IgD-negative memory B cell (primary cell): Measurements from ENCODE around the gene CIROP. TPM values are rescaled to one million over a fixed set of nuclear protein-coding genes. Genes with fewer than 3 reads are reported as not detected.

Source experiments
- H3K27ac Mint-ChIP-seq, 3 donors: one replicate each; pipeline ENCODE4 v1.8.0; 2020 to 2022; ENCODE audit warnings: mild to moderate bottlenecking in 3 of 3, mixed read lengths in 3 of 3, moderate library complexity in 1 of 3
- H3K27me3 Mint-ChIP-seq: one replicate; pipeline ENCODE4 v1.8.0; 2021; ENCODE audit warnings: mixed read lengths
- H3K36me3 Mint-ChIP-seq: one replicate; pipeline ENCODE4 v1.8.0; 2020; ENCODE audit warnings: mild to moderate bottlenecking, mixed read lengths
- H3K4me1 Mint-ChIP-seq, 3 donors: one replicate each; pipeline ENCODE4 v1.8.0; 2020 to 2022; ENCODE audit warnings: mixed read lengths in 3 of 3, mild to moderate bottlenecking in 1 of 3
- H3K4me3 Mint-ChIP-seq, 4 donors: one replicate each; pipeline ENCODE4 v1.8.0; 2020 to 2022; ENCODE audit warnings: mild to moderate bottlenecking in 4 of 4, mixed read lengths in 4 of 4, moderate library complexity in 3 of 4
- H3K9me3 Mint-ChIP-seq, 3 donors: one replicate each; pipeline ENCODE4 v1.8.0; 2020 to 2021; ENCODE audit warnings: mixed read lengths in 3 of 3, mild to moderate bottlenecking in 1 of 3
- polyA plus RNA-seq: library from polyadenylated mRNA; unstranded; fragments of 300-500 nt; fragmentation: Illumina TruSeq; gene quantifications from one replicate; pipeline ENCODE4 v1.2.3, GENCODE V29; 2021

The CIROP gene
- polyA plus RNA-seq, 1 donor from 2014 or later: not detected

GRCh38 chr14:23124337-23124954 lies 19.7 kb upstream of the CIROP start:
- peaks cover 0 to 2% (median 0%) of the 10 kb centered on the region in 3 donors for H3K9me3 Mint-ChIP-seq
- H3K27me3 Mint-ChIP-seq: no peaks in the 10 kb centered on the region
- peaks cover 2% of the 10 kb centered on the region for H3K36me3 Mint-ChIP-seq
- H3K27ac Mint-ChIP-seq: peak overlapping the region in 1 of 3 donors; percentile 27
- peaks cover 32 to 33% (median 33%) of the 10 kb centered on the region in 3 donors for H3K4me1 Mint-ChIP-seq
- H3K4me3 Mint-ChIP-seq: no peak overlapping the region

- Mint-ChIP-seq H3K27ac (no peak overlapping the region), H3K27me3 (no peaks in the 10 kb centered on the region), H3K36me3 (peaks cover 2% of the 10 kb centered on the region), H3K9me3 (no peaks in the 10 kb centered on the region), H3K4me3 (no peak overlapping the region), H3K4me1 (peaks cover 29 to 37% (median 36%) of the 10 kb centered on the region in 3 donors)
These were observed 18.6 kb upstream of the CIROP start for GRCh38 chr14:23123419-23123818.

GRCh38 chr14:23122086-23122485 lies 17.3 kb upstream of the CIROP start:
- Mint-ChIP-seq H3K27me3 (no peaks in the 10 kb centered on the region), H3K9me3 (no peaks in the 10 kb centered on the region), H3K36me3 (peaks cover 2% of the 10 kb centered on the region), H3K27ac (peak overlapping the region in 2 of 3 donors; percentile 33 to 88), H3K4me3 (peak overlapping the region in 1 of 4 donors; percentile 72), H3K4me1 (peaks cover 29 to 34% (median 29%) of the 10 kb centered on the region in 3 donors)

- Mint-ChIP-seq H3K36me3 (peaks cover 2% of the 10 kb centered on the region), H3K4me3 (peak overlapping the region; percentile 31 to 86 (median 79)), H3K27ac (peak overlapping the region; percentile 77 to 88 (median 82)), H3K27me3 (peaks cover 4% of the 10 kb centered on the region), H3K9me3 (no peaks in the 10 kb centered on the region), H3K4me1 (peaks cover 29 to 34% (median 29%) of the 10 kb centered on the region in 3 donors)
These were observed 16.6 kb upstream of the CIROP start for GRCh38 chr14:23121361-23121771.

- Mint-ChIP-seq H3K4me3 (peak overlapping the region; percentile 31 to 86 (median 79)), H3K27ac (peak overlapping the region; percentile 77 to 94 (median 82)), H3K9me3 (no peaks in the 10 kb centered on the region), H3K36me3 (peaks cover 2% of the 10 kb centered on the region), H3K4me1 (peaks cover 29 to 34% (median 29%) of the 10 kb centered on the region in 3 donors), H3K27me3 (peaks cover 4% of the 10 kb centered on the region)
These were observed 15.9 kb upstream of the CIROP start for GRCh38 chr14:23120541-23121251.

- Mint-ChIP-seq H3K4me3 (peak overlapping the region; percentile 16 to 86 (median 62)), H3K36me3 (peaks cover 2% of the 10 kb centered on the region), H3K27ac (peak overlapping the region; percentile 80 to 94 (median 82)), H3K27me3 (peaks cover 10% of the 10 kb centered on the region), H3K9me3 (no peaks in the 10 kb centered on the region), H3K4me1 (peaks cover 29 to 36% (median 29%) of the 10 kb centered on the region in 3 donors)
These were observed 14.9 kb upstream of the CIROP start for GRCh38 chr14:23119363-23120327.

GRCh38 chr14:23118506-23119362 lies 13.9 kb upstream of the CIROP start, which contains the start of gene CEBPE:
Gene CEBPE (minus strand): TSS chr14:23119255. CDS start chr14:23119091, 164 bp downstream.
- Mint-ChIP-seq H3K27me3 (peaks cover 13% of the 10 kb centered on the region), H3K4me3 (peak within 1 kb of the TSS; percentile 16 to 86 (median 62)), H3K27ac (peak within 1 kb of the TSS; percentile 80 to 94 (median 82)), H3K36me3 (peaks cover 2% of the 10 kb centered on the region), H3K4me1 (peaks cover 23 to 39% (median 25%) of the 10 kb centered on the region in 3 donors), H3K9me3 (no peaks in the 10 kb centered on the region)

- H3K4me3 Mint-ChIP-seq: no peak overlapping the region
- peaks cover 23 to 39% (median 24%) of the 10 kb centered on the region in 3 donors for H3K4me1 Mint-ChIP-seq
- H3K9me3 Mint-ChIP-seq: no peaks in the 10 kb centered on the region
- H3K36me3 Mint-ChIP-seq: peaks cover 2% of the 10 kb centered on the region
- H3K27me3 Mint-ChIP-seq: peaks cover 13% of the 10 kb centered on the region
- H3K27ac Mint-ChIP-seq: peak overlapping the region in 1 of 3 donors; percentile 73
These were observed 12.7 kb upstream of the CIROP start for GRCh38 chr14:23117371-23118020.

- Mint-ChIP-seq H3K9me3 (no peaks in the 10 kb centered on the region), H3K4me1 (peaks cover 12 to 27% (median 14%) of the 10 kb centered on the region in 3 donors), H3K4me3 (no peak overlapping the region), H3K27me3 (peaks cover 13% of the 10 kb centered on the region), H3K27ac (no peak overlapping the region), H3K36me3 (peaks cover 2% of the 10 kb centered on the region)
These were observed 11.1 kb upstream of the CIROP start for GRCh38 chr14:23115918-23116317.

GRCh38 chr14:23115039-23115731 lies 10.4 kb upstream of the CIROP start:
- Mint-ChIP-seq H3K36me3 (peaks cover 2% of the 10 kb centered on the region), H3K27ac (no peak overlapping the region), H3K4me1 (peaks cover 5 to 20% (median 6%) of the 10 kb centered on the region in 3 donors)

GRCh38 chr14:23114669-23115038 lies 9.9 kb upstream of the CIROP start:
- Mint-ChIP-seq H3K27ac (no peak overlapping the region), H3K4me1 (peaks cover 0 to 15% (median 3%) of the 10 kb centered on the region in 3 donors), H3K9me3 (no peaks in the 10 kb centered on the region), H3K4me3 (no peak overlapping the region), H3K36me3 (peaks cover 2% of the 10 kb centered on the region), H3K27me3 (peaks cover 13% of the 10 kb centered on the region)

More at GRCh38 chr14:23115039-23115731, 10.4 kb upstream of the CIROP start:
- no peak overlapping the region for H3K4me3 Mint-ChIP-seq
- H3K27me3 Mint-ChIP-seq: peaks cover 13% of the 10 kb centered on the region
- H3K9me3 Mint-ChIP-seq: no peaks in the 10 kb centered on the region

- Mint-ChIP-seq H3K4me3 (no peak overlapping the region), H3K4me1 (peaks cover 0 to 10% (median 1%) of the 10 kb centered on the region in 3 donors), H3K36me3 (no peaks in the 10 kb centered on the region), H3K27me3 (peaks cover 13% of the 10 kb centered on the region), H3K9me3 (no peaks in the 10 kb centered on the region), H3K27ac (no peak overlapping the region)
These were observed 9.3 kb upstream of the CIROP start for GRCh38 chr14:23114120-23114458.
